NCI-H2171 treated with DMSO at 0.1 percent for 48 hours (cell line): ENCODE measurements around the gene WASF1.

Experiments used
- DNase-seq: peaks from one replicate; lab custom pipeline; 2025; lab: John Stamatoyannopoulos, UW

The WASF1 gene

DNA sequence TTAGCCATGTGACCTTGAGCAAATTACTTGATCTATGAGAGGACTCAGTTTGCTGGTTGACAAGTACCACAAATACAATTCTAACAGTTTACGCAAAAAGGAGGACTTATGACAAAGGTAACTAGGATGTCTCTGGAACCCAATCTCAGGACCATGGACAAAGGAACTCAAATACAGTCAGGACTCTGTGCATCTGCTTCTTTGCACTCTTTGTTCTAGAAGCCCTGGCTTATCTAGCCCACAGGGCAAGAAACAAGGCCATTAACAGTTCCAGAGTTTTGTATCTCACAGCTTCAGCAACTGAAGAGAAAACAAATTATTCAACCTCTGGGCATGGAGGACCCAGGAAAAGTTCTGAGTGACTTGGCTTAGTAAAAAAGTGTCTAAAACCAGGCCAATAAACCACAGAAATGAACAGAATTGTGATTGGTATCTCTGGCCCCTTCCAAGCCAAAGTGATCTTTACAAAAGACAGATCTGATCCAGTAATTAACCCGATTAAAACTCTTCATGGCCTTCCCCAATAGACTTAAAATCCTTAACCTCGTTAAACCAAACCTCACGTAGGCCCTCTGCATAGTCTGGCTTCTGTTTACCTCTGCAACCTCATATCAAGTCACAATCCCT is 5.9 kb downstream of the WASF1 start:
- no peak for DNase-seq

DNA sequence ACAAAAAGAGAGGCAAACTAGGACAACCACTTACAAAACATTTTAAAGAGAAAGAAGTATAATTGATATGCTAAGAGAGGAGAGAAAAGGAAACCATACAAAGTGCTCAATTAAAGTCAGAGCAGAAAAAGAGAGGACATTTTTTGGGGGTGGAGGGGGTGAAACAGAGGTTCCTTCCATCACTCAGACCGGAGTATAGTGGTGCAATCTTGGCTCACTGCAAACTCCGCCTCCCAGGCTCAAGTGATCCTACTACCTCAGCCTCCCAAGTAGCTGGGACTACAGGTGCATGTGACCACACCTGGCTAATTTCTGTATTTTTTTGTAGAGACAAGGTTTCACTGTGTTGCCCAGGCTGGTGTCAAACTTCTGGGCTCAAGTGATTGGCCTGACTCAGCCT is 9.4 kb downstream of the WASF1 start:
- no peak for DNase-seq

DNA sequence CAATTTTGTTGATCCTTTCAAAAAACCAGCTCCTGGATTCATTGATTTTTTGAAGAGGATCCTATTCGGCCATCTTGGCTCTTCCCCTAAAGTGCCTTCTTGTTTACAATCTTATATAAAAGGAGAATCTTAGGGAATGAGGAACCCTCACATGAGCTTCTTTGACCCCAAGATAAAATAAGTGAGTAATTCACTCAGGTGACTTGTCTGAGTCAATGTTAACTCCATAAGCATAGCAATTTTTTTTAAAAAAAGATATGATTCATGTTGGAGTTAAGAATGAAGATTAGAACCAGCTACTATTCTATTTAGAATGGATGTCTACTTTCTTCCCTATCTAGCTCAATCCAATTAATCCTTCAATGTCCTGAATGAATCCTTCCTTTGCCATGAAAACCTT is 21.0 kb downstream of the WASF1 start:
- no peak for DNase-seq

DNA sequence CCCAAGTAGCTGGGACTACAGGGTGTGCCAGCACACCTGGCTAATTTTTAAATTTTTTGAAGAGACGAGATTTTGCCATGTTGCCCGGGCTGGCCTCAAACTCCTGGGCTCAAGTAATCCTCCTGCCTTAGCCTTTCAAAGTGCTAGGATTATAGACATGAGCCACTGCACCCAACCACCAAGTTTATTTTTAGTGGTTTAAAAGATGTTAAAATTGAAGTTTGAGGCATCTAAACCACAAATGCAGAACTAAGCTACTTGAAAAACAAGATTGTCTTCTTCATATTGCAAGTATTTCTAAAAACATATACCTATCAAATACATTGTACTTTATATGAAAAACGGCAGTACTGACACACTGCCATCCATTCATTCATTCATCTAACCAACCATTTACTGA is 31.6 kb downstream of the WASF1 start:
- no peak for DNase-seq

DNA sequence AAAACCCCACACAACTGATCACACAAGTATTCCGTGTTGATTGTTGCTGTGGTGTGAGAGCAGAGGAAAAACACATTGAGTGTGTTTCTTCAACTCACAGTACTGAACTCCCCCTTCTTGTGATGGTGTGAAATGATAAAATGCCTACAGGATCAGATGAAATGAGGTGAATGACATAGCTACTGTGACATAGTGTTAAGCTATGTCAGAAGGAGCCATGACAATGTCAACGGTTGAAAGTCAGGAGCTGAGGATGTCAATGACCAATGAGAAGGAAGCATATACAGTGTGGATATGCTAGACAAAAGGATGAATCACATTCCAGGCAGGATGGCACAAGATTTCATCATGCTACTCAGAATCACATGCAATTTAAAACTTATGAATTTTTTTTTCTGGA is 38.8 kb downstream of the WASF1 start:
- no peak for DNase-seq

DNA sequence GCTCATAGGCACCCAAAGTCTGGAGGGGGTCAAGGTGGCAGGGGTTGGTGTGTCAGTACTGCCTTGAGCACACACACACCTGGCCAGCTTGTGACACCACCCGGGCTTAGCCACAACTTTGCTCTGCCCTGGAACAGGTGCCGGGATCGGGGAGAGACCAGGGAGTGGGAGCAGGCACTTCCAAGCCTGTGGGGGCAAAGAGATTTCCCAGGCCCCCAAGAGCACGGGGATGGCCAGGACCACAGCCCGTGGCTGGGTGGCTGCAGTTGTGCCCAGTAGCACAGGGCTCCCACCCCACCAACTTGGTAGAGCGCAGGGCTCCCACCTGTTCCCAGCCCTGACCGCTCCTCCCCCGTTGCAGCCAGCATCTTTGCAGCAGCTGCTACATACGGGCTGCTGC is 40.4 kb downstream of the WASF1 start:
- DNase-seq = no peak

DNA sequence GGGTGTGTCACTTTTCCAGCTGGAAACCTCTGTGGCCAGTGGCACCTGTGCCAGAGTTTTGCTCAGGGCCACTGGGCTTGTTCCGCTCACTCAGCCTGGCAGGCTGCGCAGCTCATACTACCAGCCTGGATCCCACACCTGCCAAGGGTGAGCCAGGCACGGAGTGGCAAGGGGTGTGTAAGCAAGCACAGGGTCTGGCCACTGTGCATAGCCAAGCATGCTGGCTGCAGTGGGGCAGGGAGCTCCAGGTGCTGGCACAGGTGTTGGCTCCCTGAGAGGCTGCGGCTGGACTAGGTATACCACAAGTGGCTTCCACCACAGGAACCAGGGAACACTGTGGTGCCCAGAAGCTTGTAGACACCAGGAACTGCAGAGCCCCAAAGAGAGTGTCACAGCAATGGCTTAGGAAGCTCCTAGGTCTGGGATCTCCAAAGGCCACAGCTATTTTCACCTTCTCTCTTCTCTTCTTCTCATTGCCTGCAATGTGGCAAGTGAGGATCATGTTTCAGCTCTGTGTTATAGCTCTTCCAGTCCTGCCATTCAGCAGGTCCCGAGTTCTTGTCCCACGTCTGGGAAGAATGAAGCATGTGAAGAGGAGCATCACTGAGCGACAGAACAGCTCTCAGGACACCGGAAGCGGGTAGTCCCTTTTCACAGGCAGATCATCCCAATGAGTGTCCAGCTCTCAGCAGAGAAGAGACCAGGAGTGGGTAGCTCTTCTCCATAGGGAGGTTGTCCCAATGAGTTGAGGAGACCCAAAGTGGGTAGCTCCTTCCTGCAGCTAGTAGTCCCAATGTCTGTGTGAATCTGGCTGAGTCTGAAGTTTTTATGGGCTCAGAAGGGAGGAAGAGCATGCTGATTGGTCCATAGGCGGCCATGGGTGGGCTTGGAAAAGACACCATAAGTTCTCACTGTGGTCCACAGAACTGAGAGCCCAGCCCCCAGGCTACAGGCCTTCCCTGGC is 41.3 kb downstream of the WASF1 start:
- DNase-seq = no peak

DNA sequence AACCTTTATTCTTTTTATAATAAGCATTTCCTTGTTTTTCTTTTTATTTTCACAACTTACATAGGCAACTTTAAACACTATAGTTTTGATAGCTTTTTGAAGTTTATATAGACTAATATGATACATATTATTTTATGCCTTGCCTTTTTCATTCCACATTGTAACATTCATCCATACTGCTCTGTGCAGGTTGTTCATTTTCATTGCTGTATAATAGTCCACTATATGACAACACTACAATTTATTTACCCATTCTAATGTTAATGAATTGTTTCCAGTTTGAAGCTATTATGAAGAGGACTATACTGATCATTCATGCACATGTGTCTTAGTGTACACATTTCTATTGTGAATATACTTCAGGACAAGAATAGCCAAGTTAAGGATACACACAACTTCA is 49.1 kb downstream of the WASF1 start:
- DNase-seq = no peak

DNA sequence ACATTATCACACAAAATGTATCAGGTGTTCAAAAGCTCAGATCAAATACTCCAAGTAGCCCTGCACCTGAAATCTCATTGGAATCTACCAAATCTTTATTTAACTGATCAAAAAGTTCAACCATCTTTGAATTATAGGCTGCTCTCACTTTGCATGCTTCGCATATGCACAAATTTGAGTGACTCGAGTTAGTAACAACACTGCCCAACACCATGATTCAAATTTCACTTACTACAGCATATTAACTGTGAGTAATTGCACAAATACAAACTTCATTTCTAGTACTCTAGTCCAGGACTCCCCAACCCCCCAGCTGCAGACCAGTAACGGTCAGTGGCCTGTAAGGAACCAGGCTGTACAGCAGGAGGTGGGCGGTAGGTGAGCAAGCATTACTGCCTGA is 51.1 kb downstream of the WASF1 start:
- no peak for DNase-seq

DNA sequence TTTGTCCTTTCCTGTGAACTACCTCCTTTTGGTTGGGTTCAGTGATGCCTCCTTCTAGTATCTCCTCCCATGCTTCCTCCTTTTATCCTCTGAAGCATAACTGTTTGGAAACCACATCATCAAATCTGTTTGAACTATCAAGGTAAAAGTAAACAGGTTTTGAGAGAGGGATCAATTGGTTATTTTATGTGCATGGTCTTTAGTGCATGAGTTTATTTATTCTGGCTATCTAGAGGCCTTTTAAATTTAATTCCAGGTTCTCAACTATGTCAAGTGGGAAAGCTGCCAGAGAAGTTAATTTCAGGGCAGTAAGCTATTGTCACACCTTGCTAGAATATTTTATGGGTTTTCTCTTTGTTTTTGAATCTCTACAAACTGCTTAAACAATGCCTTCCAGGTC is 54.1 kb downstream of the WASF1 start:
- DNase-seq = no peak

DNA sequence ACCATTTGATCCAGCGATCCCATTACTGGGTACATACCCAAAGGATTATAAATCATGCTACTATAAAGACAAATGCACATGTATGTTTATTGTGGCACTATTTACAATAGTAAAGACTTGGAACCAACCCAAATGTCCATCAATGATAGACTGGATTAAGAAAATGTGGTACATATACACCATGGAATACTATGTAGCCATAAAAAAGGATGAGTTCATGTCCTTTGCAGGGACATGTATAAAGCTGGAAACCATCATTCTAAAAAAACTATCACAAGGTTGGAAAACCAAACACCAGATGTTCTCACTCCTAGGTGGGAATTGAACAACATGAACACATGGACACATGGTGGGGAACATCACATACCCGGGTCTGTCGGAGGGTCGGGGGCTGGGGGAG is 57.8 kb downstream of the WASF1 start:
- peak; percentile 10 for DNase-seq

DNA sequence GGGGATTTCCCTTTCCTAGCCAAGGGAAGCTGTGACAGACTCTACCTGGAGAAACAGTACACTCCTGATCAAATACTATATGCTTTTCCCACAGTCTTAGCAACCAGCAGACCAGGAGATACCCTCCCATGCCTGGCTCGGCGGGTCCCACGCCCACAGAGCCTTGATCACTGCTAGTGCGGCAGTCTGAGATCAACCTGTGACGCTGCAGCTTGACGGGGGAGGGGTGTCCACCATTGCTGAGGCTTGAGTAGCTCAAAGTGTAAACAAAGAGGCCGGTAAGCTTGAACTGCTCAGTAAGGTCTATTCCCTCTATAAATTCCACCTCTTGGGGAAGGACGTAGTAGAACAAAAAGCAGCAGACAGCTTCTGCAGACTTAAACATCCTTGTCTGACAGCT is 63.2 kb downstream of the WASF1 start:
- no peak for DNase-seq

DNA sequence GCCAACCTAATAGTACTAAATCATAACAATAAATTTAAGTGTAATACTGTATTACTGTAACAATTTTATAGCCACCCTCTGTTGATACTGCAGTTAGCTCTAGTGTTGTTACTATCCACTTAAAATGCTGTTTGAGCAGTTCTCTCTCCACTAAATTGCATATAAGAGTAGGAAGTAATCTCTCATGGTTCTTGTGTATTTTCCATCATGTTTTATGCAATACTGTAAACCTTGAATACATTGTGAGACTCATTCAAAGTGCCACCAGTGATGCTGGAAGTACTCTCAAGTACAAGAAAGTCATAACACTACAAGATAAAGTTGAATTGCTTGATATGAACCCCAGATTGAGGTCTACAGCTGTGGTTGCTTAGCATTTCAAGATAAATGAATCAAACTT is 65.5 kb downstream of the WASF1 start:
- DNase-seq = no peak

DNA sequence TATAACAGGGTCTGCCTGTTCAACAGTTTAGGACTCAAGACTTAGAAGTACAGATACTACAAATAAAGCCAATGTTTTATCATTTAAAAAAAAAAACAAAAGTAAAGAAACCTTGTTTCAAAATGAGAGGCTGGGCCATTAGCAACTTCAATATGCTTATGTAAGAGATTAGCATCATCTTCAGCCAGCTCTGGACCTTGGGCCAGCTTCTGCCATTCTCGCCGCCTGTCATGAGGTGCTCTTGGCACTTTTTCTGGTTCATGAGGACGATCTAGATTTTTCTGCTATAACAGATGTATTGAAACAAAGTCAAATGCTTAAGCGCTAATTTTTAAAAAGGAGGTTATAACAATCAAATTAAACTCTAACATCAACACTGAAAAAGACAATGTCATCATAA is 74.2 kb downstream of the WASF1 start:
- no peak for DNase-seq

DNA sequence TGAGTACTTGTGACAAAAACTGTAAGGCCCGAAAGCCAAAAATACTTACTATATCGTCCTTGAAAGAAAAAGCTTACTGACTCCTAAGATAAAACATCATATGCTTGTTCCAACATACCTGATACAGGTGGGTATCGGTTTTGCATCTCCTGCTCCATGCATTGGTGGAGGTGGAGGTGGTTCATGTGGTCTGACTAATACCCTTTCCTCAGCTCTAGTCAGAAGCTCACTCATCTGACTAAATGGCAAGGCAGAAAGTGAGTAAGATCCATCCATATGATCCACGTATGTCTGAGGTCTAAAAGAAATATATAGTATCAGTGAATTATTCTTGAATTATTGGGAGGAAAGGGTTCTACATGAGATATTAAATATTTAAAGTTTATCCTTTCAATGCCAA is 76.2 kb downstream of the WASF1 start:
- no peak for DNase-seq

DNA sequence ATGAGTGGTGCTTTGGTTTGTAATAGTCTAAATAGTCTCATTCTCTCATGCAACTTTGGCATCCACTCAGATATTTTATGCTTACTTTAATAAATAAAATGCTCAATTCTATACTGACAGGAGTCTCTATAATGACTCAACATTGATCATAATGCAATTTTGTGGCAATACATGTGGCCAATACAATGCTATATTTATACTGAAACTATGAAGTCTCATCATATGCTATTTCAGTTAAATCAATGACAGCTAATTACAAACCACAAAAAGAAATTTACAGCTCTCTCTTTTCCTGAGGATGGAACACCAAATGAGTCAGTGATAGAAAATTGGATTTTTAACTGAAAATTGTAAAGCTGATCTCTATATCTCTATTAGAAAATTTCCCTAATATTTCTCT is 77.1 kb downstream of the WASF1 start:
- DNase-seq = no peak

DNA sequence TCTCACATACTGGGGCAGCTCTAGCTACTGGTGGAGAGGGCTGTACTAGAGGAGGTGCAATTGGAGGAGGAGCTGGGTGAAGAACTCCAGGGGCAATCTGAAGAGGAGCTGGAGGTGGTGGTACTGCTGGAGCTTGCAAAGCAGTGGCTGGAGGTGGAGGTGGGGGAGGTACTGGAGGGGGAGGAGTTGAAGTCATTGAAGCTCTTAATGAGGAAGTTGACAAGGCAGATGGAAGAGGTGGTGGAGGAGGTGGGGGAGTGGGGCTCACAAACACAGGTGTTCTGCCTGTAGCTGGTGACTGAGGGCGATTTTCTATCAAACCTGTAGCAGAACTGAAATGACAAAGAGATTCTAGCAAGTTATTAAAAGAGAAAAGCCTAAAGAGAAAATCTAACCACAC is 77.6 kb downstream of the WASF1 start:
- peak; percentile 58 for DNase-seq

DNA sequence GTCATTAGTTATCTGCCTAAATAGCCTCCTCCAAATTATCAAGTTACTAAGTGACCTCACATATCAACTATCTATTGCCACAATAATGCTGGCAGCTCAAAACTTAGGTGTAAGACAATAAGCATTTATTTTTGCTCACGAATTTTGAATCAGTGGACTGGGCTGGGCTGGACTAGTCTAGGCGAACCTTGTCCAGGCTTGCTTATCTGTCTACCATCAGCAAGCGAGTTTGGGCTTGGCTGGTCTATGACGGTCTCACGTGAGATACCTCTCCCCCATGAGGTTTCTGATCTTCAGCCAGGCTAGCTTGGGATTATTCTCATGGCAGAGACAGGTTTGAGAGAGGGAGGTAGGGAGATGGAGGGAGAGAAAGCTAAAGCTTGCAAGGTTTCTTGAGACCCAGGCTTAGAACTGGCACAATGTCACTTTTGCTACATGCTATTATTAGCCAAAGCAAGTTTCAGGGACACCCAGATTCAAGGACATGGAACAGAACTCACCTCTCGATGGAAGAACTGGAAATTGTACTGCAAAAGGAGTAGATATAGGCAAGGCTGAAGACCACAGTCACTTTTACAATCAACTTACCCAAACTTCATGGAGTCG is 80.9 kb downstream of the WASF1 start:
- DNase-seq = no peak

DNA sequence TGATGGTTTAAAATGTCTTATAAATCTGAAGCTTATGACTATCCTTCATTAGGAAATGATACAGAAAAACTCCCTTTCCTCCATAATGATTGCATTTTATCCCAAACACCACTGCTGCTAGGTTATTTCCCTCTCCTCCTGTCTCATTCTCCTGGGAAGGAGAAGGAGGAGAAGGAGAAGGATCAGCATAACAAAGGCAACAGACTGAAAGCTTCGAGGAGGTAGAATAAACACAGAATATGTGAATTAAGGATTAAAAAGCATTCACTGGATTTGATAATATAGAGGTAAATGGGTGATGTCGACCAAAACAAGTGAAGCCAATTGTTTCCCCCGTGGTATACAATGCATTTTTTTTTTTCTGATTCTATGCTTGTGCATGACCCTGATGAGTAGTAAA is 82.0 kb downstream of the WASF1 start:
- DNase-seq = no peak

DNA sequence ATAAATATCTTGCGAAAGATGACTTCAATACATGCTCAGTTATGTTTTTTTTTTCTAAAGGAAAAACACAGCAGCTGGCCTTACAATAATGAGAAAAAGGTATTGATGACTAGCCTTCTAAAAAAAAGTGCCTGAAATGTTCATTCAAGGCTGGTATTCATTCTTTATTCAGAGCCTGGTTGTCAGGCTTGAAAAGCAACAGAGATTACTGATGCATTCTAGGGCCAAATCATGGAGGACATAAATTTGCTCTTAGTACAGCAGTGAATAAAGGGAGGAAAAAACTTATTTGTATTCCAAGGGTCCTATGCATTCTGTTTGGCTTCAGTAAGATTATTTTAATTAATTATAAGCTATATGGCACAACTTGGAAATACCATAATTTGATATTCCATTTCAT is 83.5 kb downstream of the WASF1 start:
- DNase-seq = no peak

DNA sequence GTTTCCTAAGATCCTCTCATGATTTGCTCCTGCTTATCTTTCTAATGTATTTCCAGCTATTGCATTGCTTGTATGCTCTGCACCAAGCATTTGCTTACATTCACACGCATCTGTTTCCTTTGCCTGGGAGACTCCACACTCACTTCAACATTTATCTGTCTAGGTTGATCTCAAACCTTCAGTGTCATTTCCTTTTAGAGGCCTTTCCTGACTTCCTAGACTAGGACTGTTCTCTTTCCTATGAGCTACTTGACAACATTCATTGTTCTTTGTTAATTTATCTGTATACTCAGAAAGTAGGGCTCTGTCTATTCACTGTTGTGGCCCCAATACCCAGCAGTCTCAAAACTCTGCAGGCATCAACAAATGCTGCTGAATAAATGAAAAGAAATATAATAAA is 84.4 kb downstream of the WASF1 start:
- no peak for DNase-seq

DNA sequence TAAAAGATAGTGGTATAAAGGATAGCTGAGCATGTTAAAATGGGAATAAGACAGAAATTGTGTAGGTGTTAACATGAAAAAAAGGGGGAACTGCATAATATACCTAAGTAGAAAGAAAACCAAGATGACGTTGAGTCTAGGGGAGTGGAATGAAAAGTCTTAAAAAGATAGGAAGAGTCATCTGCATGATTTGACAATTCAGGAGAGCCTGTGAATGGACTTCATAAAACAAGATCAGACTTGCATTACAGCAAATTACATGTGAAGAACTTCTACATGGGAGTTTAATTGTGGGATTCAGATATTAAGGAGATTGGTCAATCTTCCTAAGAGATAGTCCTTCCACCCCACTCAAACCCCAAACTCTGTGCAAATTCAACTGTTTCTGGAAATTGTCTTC is 85.5 kb downstream of the WASF1 start:
- DNase-seq = no peak

DNA sequence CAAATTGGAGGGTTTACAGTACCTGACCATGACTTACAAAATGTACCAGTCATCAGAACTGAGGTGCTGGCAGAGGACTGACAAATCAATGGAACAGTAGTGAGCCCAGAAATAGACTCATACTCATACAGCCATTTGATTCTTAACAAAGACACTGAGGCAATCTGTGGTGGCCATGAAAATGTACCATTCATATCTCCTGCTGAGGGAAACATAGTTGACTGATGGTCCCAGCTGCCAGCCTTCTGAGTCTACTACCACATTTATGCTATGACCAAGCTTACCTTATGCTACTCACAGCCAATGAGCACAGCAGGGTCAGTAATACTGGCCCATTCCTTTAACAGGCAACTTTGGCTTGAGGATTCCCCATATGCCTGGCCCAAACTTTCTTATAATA is 88.6 kb downstream of the WASF1 start:
- no peak for DNase-seq
